K562 (cell line): Measurements from ENCODE around the gene DEDD. TPM values are rescaled to one million over a fixed set of nuclear protein-coding genes. Genes with fewer than 3 reads are reported as not detected.

ENCODE experiments used
- EWSR1 ChIP-seq: fragments of 450-650 bp; IDR thresholded peaks from 2 replicates; pipeline ENCODE4 v1.6.1; 2018; ENCODE audit warnings: borderline replicate concordance, mild to moderate bottlenecking, low read depth, moderate library complexity; ENCODE audit not compliant: partially characterized antibody
- GABPA ChIP-seq: fragments of 200-800 bp; sonication (Bioruptor generic); conservative IDR thresholded peaks from 2 replicates; pipeline ENCODE4 v1.6.1; 2016; ENCODE audit warnings: low read depth, missing genetic modification characterization, missing compliant biosample characterization
- KAT2B ChIP-seq: IDR thresholded peaks from one replicate; pipeline ENCODE4 v1.6.1; 2012; ENCODE audit warnings: low read depth, mild to moderate bottlenecking, control low read depth, inconsistent platforms, low read length, moderate library complexity
- LCOR ChIP-seq: sonication (generic); formaldehyde crosslinking; IDR thresholded peaks from 2 replicates; pipeline ENCODE4 v1.8.0; 2022; ENCODE audit warnings: mild to moderate bottlenecking, missing genetic modification reagents
- MAFK ChIP-seq: IDR thresholded peaks from 2 replicates; pipeline ENCODE4 v1.6.1; 2011; ENCODE audit warnings: low read length, improper control_type of control experiment
- NFIC ChIP-seq: fragments of 450-650 bp; IDR thresholded peaks from 2 replicates; pipeline ENCODE4 v1.6.1; 2017; ENCODE audit warnings: mild to moderate bottlenecking, inconsistent platforms
- NONO ChIP-seq, 2 experiments: fragments of 200-400 bp in 1 of 2; fragments of 450-650 bp in 1 of 2; formaldehyde crosslinking in 1 of 2; IDR thresholded peaks; 2 replicates each; pipeline ENCODE4 v1.6.1; 2017; ENCODE audit warnings: low read depth in 2 of 2, mild to moderate bottlenecking in 2 of 2, moderate library complexity in 2 of 2, low read length in 1 of 2
- POLR2G ChIP-seq: fragments of 200-400 bp; formaldehyde crosslinking; IDR thresholded peaks from 2 replicates; pipeline ENCODE4 v1.6.1; 2017; ENCODE audit warnings: low read depth, mild to moderate bottlenecking, antibody characterized with exemption, low read length, moderate library complexity
- RFX1 ChIP-seq: fragments of 450-650 bp; IDR thresholded peaks from 2 replicates; pipeline ENCODE4 v1.6.1; 2016; ENCODE audit warnings: mild to moderate bottlenecking, moderate library complexity
- SMARCA5 ChIP-seq: fragments of 450-650 bp; IDR thresholded peaks from 2 replicates; pipeline ENCODE4 v1.6.1; 2016
- SRSF7 ChIP-seq: fragments of 200-400 bp; formaldehyde crosslinking; optimal IDR thresholded peaks from 2 replicates; pipeline ENCODE3; 2017; ENCODE audit warnings: mild to moderate bottlenecking, low read depth, low read length
- TAF15 ChIP-seq: fragments of 200-400 bp; formaldehyde crosslinking; IDR thresholded peaks from 2 replicates; pipeline ENCODE4 v1.6.1; 2017; ENCODE audit warnings: mild to moderate bottlenecking, low read depth, low read length, moderate library complexity
- ZNF124 ChIP-seq: sonication (generic); formaldehyde crosslinking; IDR thresholded peaks from 2 replicates; pipeline ENCODE4 v1.8.1; 2022; ENCODE audit warnings: missing genetic modification reagents
- ZNF3 ChIP-seq: fragments of 250-450 bp; sonication (Bioruptor Pico); IDR thresholded peaks from 2 replicates; pipeline ENCODE4 v1.5.0; 2021; ENCODE audit warnings: mild to moderate bottlenecking, moderate library complexity
- ZNF316 ChIP-seq: fragments of 450-650 bp; IDR thresholded peaks from 2 replicates; pipeline ENCODE4 v1.6.1; 2016
- ZNF324 ChIP-seq: fragments of 250-450 bp; sonication (Bioruptor Pico); IDR thresholded peaks from 2 replicates; pipeline ENCODE4 v1.4.0; 2020; ENCODE audit warnings: mild to moderate bottlenecking
- ZNF830 ChIP-seq: fragments of 250-450 bp; sonication (Bioruptor Pico); IDR thresholded peaks from 2 replicates; pipeline ENCODE4 v1.5.0; 2021; ENCODE audit warnings: mild to moderate bottlenecking
- polyA plus RNA-seq, 8 experiments: library from polyadenylated mRNA; depleted of rRNA in 4 of 8; stranded (reverse) in 5 of 8; unstranded in 3 of 8; fragments of >200 nt; fragmentation: Nextera tagmentation in 2 of 8; fragmentation: Illumina TruSeq in 1 of 8; extraction: Ambion mirVana in 2 of 8; extraction: Trizol in 1 of 8; gene quantifications; 2 replicates each; pipeline versions ENCODE4 v1.2.1 to v1.2.3, GENCODE V29; 2011 to 2014; ENCODE audit warnings: inconsistent platforms in 1 of 8, missing spikeins in 1 of 8
- total RNA-seq, 7 experiments: library from RNA; depleted of rRNA in 6 of 7; stranded (reverse); fragments of >200 nt in 6 of 7; fragmentation: Illumina TruSeq in 2 of 7; extraction: Trizol in 2 of 7; gene quantifications; 2 replicates each; pipeline versions ENCODE4 v1.2.1 to v1.2.3, GENCODE V29; 2011 to 2021; ENCODE audit warnings: low replicate concordance in 1 of 7
- TF ChIP-seq, protein P1 (sequence below): fragments of 250-450 bp; sonication (Bioruptor Pico); IDR thresholded peaks from 2 replicates; pipeline ENCODE4 v1.8.0; 2022; ENCODE audit warnings: moderate library complexity, mild to moderate bottlenecking, inconsistent platforms
- TF ChIP-seq, protein P2 (sequence below): fragments of 250-450 bp; sonication (Bioruptor Pico); IDR thresholded peaks from 2 replicates; pipeline ENCODE4 v1.5.0; 2020; ENCODE audit warnings: mild to moderate bottlenecking
- TF ChIP-seq, protein P3 (sequence below): sonication (generic); formaldehyde crosslinking; IDR thresholded peaks from 2 replicates; pipeline ENCODE4 v1.8.0; 2023; ENCODE audit warnings: missing genetic modification reagents, mild to moderate bottlenecking, borderline replicate concordance

DEDD gene
- total and polyA plus RNA-seq, 9 of the 15 experiments (the other 6 are each of a cell fraction or from before 2014, with no cell fraction given) = 11.6 to 41.0 (median 16.8) TPM

DNA sequence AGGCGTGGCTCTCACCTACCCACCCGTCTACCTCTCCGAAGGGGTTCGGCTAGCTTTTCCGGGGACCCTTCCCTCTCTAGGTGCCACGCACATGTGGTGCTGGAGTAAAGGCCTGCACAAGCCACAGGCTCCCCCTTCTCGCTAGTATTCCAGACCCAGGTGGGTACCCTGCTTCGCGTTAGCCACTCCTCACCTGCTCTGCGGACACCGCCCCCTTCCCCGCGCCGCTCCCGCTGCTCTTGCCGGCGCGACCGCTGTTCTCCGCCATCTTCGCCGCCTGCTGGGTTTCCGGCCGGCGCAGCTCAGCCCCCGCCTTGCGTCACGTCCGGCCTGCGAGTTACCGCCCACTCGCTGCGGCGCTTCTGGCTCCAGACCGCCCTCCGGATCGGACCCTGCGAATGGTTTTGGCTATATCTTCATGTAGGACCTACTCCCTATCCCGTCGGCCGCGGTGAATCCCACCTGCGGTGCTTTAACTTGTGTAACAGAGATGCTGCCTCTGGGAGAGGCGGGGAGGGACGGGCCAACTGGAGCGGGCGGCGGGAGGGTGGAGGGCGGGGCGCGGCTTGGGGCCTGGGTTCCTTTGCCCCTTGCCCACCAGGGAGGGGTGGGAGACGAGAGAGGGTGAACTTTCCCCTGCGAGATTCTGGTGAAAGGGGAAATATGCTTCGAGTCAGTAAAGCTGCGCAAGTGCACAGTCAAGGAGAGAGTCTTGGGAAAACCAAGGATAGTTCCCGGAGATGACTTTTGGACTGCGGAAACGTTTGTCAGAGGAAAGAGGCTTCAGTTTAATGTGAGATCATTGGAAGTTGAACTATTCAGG is 14.5 kb downstream of the DEDD start, which contains the start of the genes NIT1 and PFDN2 (continued):
- TF ChIP-seq, protein P1, sequence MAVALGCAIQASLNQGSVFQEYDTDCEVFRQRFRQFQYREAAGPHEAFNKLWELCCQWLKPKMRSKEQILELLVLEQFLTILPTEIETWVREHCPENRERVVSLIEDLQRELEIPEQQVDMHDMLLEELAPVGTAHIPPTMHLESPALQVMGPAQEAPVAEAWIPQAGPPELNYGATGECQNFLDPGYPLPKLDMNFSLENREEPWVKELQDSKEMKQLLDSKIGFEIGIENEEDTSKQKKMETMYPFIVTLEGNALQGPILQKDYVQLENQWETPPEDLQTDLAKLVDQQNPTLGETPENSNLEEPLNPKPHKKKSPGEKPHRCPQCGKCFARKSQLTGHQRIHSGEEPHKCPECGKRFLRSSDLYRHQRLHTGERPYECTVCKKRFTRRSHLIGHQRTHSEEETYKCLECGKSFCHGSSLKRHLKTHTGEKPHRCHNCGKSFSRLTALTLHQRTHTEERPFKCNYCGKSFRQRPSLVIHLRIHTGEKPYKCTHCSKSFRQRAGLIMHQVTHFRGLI (CRISPR knock-in tag) = no peak
- TF ChIP-seq MAFK (no peak), SMARCA5 (no peak), KAT2B (no peak), GABPA (tag) (peak; percentile 97), NFIC (no peak), ZNF316 (no peak), SRSF7 (no peak), ZNF830 (CRISPR knock-in tag) (peak; percentile 61; the same call in 1 of the 2 replicates), EWSR1 (no peak), ZNF3 (CRISPR knock-in tag) (no peak), POLR2G (peak; percentile 99), LCOR (CRISPR knock-in tag) (peak; percentile 66; the same call in 1 of the 2 replicates), RFX1 (no peak), TAF15 (no peak), ZNF324 (no peak), ZNF124 (CRISPR knock-in tag) (no peak), NONO (IDR thresholded peaks at IDR 0.05; ENCODE audit: low read depth in 2 of 2, low read length in 1 of 2) (no peak)
- TF ChIP-seq, protein P2, sequence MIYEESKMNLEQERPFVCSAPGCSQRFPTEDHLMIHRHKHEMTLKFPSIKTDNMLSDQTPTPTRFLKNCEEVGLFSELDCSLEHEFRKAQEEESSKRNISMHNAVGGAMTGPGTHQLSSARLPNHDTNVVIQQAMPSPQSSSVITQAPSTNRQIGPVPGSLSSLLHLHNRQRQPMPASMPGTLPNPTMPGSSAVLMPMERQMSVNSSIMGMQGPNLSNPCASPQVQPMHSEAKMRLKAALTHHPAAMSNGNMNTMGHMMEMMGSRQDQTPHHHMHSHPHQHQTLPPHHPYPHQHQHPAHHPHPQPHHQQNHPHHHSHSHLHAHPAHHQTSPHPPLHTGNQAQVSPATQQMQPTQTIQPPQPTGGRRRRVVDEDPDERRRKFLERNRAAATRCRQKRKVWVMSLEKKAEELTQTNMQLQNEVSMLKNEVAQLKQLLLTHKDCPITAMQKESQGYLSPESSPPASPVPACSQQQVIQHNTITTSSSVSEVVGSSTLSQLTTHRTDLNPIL = no peak
- TF ChIP-seq, protein P3, sequence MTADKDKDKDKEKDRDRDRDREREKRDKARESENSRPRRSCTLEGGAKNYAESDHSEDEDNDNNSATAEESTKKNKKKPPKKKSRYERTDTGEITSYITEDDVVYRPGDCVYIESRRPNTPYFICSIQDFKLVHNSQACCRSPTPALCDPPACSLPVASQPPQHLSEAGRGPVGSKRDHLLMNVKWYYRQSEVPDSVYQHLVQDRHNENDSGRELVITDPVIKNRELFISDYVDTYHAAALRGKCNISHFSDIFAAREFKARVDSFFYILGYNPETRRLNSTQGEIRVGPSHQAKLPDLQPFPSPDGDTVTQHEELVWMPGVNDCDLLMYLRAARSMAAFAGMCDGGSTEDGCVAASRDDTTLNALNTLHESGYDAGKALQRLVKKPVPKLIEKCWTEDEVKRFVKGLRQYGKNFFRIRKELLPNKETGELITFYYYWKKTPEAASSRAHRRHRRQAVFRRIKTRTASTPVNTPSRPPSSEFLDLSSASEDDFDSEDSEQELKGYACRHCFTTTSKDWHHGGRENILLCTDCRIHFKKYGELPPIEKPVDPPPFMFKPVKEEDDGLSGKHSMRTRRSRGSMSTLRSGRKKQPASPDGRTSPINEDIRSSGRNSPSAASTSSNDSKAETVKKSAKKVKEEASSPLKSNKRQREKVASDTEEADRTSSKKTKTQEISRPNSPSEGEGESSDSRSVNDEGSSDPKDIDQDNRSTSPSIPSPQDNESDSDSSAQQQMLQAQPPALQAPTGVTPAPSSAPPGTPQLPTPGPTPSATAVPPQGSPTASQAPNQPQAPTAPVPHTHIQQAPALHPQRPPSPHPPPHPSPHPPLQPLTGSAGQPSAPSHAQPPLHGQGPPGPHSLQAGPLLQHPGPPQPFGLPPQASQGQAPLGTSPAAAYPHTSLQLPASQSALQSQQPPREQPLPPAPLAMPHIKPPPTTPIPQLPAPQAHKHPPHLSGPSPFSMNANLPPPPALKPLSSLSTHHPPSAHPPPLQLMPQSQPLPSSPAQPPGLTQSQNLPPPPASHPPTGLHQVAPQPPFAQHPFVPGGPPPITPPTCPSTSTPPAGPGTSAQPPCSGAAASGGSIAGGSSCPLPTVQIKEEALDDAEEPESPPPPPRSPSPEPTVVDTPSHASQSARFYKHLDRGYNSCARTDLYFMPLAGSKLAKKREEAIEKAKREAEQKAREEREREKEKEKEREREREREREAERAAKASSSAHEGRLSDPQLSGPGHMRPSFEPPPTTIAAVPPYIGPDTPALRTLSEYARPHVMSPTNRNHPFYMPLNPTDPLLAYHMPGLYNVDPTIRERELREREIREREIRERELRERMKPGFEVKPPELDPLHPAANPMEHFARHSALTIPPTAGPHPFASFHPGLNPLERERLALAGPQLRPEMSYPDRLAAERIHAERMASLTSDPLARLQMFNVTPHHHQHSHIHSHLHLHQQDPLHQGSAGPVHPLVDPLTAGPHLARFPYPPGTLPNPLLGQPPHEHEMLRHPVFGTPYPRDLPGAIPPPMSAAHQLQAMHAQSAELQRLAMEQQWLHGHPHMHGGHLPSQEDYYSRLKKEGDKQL (CRISPR knock-in tag) = no peak
